HG03378 (cell line): ENCODE data around the gene MAB21L1.

Experiments
- ATAC-seq: cut with Tn5 transposase; IDR thresholded peaks from one replicate; pipeline ENCODE4 v1.9.1; 2021; ENCODE audit warnings: mild to moderate bottlenecking, moderate library complexity; ENCODE audit not compliant: unreplicated experiment

Gene MAB21L1

GRCh38 chr13:35480346-35480745 lies 3.9 kb upstream of the MAB21L1 start:
- no peak for ATAC-seq

GRCh38 chr13:35479706-35480105 lies 3.2 kb upstream of the MAB21L1 start:
- ATAC-seq: no peak

GRCh38 chr13:35479038-35479492 lies 2.6 kb upstream of the MAB21L1 start:
- ATAC-seq: no peak

GRCh38 chr13:35478271-35479037 lies 2.0 kb upstream of the MAB21L1 start:
- ATAC-seq: no peak

- no peak for ATAC-seq
Observed at GRCh38 chr13:35477386-35477946, 977 bp upstream of the MAB21L1 start.

GRCh38 chr13:35475212-35475959 lies 1.1 kb downstream of the MAB21L1 start:
- no peak for ATAC-seq

GRCh38 chr13:35474496-35475211 lies 1.8 kb downstream of the MAB21L1 start:
- ATAC-seq: no peak

GRCh38 chr13:35473802-35474201 lies 2.7 kb downstream of the MAB21L1 start:
- no peak for ATAC-seq

- ATAC-seq: no peak
Observed at GRCh38 chr13:35473206-35473775, 3.2 kb downstream of the MAB21L1 start.

- no peak for ATAC-seq
Observed at GRCh38 chr13:35472323-35472881, 4.1 kb downstream of the MAB21L1 start.

- ATAC-seq: no peak
Observed at GRCh38 chr13:35471706-35472322, 4.7 kb downstream of the MAB21L1 start.

GRCh38 chr13:35470671-35471661 lies 5.5 kb downstream of the MAB21L1 start:
- no peak for ATAC-seq

GRCh38 chr13:35469806-35470525 lies 6.5 kb downstream of the MAB21L1 start:
- no peak for ATAC-seq

GRCh38 chr13:35468195-35468594 lies 8.3 kb downstream of the MAB21L1 start:
- ATAC-seq: no peak

GRCh38 chr13:35465371-35465770 lies 11.1 kb downstream of the MAB21L1 start:
- ATAC-seq: no peak

GRCh38 chr13:35460061-35460460 lies 16.4 kb downstream of the MAB21L1 start:
- ATAC-seq: no peak

- ATAC-seq: no peak
Observed at GRCh38 chr13:35457258-35457657, 19.2 kb downstream of the MAB21L1 start.

GRCh38 chr13:35455022-35455421 lies 21.5 kb downstream of the MAB21L1 start:
- no peak for ATAC-seq
